Fibroblast of peridontal ligament (primary cell): Measurements from ENCODE around the gene SYNE1.
"Not testable (repeated sequence)": the region's sequence is repeated elsewhere in the genome, so short reads cannot be mapped to it uniquely, and the experiment has no call there.

Experiments used
- DNase-seq: peaks from one replicate; pipeline ENCODE4 v3.0.0-alpha.2; 2010; ENCODE audit errors: extremely low read depth

SYNE1 gene

DNA sequence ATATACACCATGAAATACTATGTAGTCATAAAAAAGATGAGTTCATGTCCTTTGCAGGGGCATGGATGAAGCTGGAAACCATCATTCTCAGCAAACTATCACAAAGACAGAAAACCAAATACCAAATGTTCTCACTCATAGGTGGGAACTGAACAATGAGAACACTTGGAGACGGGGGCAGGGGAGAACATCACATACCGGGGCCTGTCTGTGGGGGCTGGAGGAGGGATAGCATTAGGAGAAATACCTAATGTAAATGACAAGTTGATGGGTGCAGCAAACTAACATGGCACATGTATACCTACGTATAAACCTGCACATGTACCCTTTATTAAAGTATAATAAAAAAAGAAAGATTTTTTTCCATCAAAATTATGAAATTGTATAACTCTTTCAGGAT lies 22.4 kb downstream of the SYNE1 start:
- DNase-seq = not testable (repeated sequence)

DNA sequence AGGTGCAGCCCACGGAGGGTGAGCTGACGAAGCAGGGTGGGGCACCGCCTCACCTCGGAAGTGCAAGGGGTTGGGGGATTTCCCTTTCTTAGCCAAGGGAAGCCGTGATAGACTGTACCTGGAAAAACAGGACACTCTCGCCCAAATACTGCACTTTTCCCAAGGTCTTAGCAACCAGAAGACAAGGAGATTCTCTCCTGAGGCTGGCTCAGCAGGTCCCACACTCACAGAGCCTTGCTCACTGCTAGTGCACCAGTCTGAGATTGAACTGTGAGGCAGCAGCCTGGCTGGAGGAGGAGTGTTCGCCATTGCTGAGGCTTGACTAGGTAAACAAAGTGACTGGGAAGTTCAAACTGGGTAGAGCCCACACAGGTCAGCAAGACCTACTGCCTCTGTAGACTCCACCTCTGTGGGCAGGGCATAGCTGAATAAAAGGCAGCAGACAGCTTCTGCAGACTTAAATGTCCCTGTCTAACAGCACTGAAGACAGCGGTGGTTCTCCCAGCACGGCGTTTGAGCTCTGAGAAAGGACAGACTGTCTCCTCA lies 28.0 kb downstream of the SYNE1 start:
- DNase-seq = no peak

DNA sequence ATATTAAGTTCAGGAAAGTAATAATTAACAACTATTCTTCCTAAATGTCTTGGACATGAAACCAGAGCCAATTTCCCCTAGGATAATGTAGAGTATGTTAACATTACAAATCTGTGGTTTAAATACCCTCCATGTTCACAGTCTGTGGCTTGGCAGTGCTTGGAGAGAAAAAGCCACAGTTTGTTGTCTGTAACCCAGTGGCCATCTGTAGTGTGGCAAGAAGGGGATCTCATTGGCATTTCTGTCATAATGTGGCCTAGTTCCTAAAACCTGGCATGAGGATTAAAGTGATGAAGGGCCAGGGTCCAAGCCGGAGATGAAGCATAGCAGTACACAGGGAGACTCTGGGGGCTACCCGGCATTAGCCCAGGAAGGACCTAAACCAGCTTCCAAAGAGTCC lies 31.2 kb downstream of the SYNE1 start:
- DNase-seq = peak; percentile 72

DNA sequence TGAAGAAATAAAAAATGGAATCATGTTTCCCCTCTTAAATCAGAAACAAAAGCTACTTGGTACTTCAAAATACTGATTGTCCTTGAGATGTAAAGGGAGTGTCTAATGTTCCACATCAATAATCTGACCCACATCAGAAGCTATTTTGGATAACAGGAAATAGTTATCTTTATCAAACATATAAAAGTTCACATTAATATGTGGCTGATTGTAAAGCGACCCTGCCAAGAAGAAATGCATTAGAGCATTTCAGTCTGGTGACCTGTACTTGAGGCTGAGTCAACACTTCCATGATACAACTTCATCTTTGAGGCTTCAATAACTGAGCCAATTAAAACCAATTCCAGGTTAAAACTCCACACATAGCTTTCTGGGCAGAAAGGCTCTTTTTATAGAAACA lies 31.8 kb downstream of the SYNE1 start:
- peak; percentile 58 for DNase-seq

DNA sequence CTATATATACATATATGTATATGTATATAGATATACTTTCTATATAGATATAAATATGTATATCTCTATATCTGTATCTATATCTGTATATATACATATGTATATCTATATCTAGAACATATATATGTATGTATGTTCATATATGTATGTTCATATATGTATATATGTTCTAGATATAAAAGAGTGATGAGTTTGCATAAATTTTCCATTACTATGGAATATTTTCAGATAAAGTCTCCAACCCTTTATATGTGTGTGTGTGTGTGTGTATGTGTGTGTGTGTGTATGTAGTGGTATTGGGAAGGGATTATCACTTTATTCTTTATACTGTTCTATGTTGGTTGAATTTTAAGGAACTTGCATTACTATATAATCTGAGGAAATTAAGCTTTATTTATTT lies 33.3 kb downstream of the SYNE1 start:
- no peak for DNase-seq

DNA sequence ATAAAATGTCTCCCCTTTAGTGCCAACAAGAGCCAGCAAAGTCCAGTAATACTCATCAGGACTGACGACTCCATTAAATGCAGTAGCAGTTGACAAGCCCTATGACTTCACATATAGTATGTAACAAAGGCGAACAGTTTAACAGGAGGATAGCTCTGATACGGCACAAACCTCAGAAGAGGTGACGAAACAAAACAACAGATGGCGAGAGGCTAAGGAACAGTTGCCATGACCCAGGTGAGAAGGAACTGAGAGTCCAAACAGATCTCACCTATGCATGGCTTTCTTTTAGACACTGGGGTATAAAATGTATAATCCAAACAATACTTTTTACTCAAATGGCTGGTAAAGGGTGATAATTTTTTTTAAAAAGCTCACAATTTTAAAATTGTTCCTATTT lies 37.1 kb downstream of the SYNE1 start:
- DNase-seq = no peak

DNA sequence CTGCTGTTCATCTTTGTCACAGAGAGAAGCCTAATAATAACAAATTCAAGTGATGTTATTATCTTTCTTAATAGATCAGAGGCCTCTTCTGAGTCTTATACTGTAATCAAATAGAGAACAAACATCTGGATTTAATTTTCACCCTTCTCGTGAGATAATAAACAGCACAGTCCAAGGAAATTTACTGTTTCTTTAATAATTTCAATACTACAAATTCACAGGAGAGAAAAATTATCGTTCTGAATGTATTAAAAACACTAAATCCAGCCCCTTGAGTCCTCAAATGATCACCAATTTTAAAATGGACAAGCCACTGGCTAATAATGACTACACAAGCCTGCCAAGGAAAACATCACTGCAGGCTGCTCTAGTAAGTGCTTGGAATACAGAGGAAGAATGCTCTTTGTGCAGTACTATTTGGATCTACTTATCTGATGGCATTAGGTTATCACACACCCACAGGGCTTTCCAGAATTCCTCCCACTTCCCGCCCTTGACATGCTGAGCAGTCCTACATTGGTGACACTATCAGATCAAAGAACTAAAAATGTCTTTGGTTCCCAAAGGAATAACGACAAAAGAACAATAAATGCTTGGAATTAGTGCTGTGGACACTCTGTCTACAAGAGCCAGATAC lies 38.1 kb downstream of the SYNE1 start:
- DNase-seq = peak; percentile 42

DNA sequence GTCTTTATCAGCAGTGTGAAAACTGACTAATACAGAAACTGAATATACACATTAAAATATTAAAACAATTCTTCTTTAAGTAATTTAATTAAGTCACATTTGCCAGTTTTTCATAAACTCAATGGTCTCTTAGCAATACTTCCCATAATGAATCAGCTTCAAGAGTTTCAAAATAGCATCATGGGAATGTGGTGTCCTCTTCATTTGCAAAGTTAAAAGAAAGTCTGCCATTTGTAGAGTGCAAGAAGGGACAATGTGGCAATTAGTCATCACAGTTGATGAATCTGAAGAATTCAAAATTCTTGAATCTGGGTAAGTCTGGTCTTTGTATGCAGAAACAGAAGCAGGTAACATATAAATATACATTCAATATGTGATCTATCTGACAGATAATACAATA lies 38.7 kb downstream of the SYNE1 start:
- DNase-seq = no peak

DNA sequence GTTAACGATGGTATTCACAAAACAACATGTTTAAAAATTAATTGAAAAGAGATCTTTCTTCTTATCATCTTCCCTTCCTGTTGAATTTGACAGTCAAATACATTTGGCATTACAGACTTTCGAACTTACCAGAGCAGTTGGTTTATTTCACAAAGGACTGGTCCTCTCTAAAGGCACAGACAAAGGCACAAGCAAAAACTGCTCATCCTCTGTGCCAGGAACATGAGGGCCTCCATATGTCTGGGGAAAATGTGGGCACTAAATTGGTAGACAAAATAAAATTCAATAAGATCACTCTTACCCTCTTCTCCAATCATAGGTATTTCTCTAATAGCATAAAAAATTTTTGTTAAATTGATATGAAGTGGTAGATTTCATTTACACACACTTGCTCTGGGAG lies 40.4 kb downstream of the SYNE1 start:
- DNase-seq = no peak

DNA sequence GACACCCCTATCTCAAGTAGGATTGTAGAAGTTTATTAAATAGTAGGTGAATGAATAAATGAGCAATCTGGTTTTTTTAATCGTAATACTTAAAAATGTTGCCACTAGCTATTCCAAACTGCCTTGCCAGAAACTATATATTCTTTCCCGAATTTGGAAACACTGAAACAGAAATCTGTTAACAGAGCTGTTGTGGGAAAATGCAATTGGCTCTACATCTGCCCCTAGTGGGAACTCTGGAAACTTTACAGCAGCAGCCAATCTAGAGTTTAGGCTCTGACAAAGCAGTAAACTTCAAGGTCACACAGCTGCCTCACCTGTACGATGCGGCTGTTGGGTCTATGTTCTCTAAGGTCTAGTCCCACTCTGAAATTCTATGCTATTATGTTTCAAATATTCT lies 41.7 kb downstream of the SYNE1 start:
- peak; percentile 49 for DNase-seq

DNA sequence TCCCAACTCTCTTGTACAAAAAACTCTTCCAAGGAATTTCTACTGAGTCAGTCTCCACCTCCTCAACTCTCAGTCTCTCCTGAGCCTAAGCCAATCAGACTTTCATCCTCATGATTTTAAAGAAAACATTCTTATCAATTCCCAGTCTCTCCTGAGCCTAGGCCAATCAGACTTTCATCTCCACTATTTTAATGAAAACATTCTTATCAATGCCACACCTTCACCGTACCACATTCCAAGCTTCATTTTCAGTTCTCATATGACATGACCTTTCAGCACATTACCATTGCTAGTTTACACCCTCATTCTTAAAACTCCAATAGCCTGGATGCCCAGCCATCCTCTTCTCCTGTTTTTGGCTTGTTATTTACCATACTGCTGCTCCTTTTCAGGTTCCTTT lies 42.5 kb downstream of the SYNE1 start:
- no peak for DNase-seq

DNA sequence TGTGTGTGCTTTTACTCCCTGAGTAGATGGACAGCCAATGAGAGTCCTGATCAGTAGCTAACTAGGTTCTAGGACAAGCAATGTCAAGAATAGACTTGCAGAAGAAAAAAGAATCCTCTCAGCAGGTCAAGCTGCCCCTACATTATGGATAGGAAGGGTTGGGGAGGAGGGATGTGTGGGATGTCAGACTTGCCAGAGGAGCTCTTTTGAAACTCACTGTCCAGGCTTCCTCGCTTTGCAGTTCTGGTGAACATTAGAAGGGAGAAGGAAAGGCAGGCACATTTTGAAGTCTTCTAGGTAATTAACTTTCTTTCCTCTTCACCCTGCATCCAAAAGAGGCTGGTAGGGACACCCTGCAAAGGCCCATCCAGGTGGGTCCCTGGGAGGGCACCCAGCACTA lies 48.7 kb downstream of the SYNE1 start:
- no peak for DNase-seq

DNA sequence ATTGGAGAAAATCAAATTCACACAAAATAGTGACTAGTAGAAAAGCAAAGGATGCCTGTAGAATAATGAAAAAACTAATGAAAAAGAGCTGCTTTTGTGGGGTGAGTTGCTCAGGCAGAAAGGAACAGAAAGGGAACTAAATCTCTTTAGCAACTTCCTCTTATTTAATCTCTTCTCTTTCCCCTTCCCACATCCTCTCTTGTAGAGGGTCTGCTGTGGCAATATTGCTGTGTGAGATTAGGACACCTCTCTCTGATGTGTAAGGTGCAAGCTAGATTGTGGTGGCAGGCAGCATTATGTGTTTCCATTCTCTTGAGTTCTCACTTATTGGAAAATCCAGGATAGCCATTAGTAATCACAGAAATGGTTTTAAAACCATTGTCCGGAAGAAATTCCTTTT lies 49.7 kb downstream of the SYNE1 start:
- DNase-seq = no peak

DNA sequence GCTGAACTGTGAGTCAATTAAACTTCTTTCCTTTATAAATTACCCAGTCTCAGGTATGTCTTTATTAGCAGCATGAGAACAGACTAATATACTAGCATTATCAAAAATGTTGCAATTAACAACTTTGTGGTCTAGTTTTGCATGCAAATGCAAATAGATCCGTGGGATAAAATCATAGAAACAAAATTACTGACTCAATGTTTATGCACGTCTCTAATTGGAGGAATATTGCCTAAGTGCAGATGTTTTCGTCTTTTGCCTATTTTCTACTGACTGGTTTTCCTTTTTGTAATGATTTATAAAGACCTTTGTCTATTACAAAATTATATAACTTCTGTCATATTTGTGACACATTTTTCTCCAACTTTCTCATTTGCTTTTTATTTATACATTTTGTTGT lies 51.9 kb downstream of the SYNE1 start:
- DNase-seq = peak; percentile 27

DNA sequence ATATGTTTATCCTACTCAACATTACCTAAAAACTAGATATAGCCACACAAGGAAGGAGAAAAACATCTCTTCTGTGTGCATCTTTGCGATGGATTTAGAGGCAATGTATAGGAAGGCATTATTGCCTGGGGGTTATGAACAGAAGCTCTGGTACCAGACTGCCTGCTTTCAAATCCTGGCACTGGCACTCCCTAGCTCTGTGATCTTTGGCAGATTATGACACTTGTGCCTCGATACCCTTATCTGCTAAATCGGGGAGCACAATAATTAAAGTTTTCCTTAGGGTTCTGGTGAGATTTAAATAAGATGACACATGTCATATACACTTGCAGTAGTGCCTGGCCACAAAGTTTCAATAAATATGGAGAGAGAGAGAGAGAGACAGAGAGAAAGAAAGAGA lies 53.3 kb downstream of the SYNE1 start:
- no peak for DNase-seq

DNA sequence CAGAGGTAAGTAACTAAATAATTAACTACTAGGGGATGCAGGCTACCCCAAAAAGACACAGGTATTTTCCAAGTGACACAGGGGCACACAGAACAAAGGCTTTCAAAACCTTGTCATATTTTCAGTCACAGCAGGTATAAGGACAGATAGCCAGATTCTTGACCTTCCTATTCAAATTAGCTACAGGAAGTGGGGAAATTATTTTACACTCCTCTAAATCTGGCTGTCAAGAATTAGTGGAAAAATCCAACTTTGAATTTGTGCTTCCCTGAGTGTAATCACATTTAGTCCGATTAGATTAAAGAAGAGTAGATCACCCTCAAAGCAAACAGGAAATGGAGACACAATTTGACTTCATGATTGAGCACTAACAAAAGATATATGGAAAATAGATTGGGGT lies 60.6 kb downstream of the SYNE1 start:
- no peak for DNase-seq

DNA sequence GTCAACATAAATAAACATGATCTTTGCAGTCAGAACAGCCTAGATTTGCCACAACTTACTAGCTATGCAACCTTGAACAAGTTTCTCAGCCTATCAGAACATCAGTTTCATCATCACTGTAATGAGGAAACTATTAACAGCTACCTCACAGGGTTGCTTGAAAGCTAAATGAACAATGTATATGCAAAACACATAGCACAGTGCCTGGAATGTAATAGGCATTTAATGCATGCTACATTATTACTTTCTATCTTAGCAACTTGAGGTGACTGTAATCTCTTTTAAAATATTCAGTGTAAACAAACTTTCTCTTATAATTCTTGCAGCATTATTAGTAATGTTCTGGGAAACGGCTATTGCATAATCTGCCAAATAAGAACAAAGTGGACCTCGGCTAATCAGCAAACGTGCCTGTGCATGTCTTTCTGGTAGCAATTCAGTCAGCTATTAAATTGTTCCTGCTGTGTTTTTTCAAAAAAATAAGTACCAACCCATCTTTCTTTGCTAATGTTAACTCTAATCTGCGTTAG lies 61.5 kb downstream of the SYNE1 start:
- DNase-seq = peak; percentile 47

DNA sequence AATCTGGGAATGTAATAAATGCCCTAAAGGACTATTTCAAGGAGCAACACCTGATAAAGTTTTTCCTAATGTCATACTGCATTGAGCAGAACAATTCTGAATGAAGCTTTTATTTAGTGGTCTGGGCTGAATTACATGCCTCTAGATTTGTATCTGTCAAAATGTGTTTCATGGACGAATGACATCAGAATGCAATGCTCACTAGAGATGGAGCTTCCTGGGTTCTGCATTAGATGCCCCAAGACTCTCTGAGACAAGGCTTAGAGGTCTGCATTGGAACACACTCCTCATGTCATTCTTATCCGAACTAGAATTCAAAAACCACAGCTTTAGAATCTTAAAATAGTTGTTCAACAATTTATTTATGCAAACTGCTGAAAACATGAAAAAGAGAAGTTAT lies 62.0 kb downstream of the SYNE1 start:
- DNase-seq = no peak

DNA sequence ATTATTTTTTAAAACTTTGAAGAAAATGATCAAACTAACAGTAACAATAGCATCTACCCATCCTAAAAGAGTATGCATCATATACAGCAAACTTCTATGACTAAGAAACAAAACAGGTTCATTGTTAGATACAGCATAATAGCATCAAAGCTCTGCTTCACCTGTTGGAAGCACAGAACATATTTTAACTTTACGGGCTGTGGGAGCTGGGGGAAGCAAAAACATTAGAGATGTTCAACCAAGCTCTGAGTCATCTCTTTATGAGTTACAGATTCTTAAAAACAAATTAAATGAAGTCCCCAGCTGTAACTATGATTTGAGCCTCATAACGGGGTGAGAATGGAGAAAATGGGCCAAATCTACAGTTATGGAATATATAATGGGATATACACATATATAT lies 63.4 kb downstream of the SYNE1 start:
- no peak for DNase-seq

DNA sequence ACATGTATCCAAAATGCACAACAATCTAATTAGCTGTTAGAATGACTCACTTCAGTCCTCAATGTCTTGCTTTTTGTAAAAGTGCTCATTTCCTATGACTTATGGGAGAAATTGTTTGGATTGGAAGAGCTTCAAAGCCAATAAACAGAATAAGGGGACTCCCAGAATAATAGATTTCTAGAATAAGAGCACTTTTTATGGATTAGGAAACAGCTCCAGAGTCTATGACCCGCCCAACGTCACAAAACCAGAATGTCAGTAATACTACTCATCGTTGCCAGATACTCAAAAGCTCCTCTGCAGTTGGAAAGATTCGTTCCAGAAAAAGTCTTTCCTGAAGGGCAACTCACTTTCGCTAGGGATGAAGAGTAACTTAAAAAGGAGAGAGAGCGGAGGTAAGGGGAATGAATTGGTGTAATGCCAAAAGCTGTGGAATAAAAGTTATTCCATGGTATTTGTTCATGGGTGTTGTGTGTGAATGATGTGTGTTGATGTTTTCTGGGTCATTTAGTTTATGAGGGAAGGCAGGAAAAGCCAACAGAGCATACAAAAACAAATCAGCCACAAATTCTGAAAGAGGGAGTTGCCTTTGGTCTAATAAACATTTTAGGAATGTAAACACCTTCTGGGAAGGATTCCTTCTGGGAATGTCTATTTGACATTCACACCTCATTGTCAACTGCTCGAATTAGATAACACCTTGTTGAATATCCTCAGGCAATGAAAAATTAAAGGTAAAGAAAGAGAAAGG lies 64.6 kb downstream of the SYNE1 start:
- no peak for DNase-seq

DNA sequence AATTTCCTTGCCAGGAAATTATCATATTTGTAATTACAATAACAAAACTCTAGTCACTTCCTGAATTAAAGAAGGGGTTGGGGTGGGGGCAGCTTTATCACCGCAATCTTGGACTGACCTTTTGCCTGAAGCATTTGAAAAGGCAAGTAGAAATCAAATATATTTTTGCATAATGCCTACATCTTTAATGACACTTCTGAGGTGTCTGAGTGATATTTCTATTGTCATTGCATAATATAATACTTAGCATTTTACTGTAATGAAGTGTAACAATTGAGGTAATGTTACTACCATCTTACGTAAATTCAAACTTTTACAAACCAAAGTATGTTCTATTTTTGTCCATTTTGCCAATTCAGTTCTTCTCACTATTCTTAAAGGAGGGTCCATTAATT lies 65.2 kb downstream of the SYNE1 start:
- DNase-seq = no peak

DNA sequence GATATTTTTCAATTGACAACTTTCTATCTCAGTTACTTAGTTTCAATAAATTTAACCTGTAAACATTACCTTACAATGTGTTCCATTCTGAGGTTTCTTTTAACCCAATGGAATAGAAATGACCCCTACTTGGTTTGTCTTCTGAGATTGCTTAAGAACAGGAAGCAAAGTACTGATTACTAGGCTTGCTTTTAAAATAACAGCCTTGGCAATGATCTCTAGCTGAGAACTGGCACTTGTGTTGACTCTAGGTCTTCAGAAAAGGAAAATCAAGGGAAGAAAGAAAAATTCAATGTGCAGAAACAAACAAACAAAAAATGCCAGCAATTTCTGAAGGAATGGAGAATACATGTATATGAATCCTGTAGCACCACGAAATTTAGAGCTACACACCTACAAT lies 66.1 kb downstream of the SYNE1 start:
- no peak for DNase-seq
